Osteocyte (in vitro differentiated cells): ENCODE data around the gene ZNF692. TPM values are rescaled to one million over a fixed set of nuclear protein-coding genes. Genes with fewer than 3 reads are reported as not detected.
"Not testable (repeated sequence)": the region's sequence is repeated elsewhere in the genome, so short reads cannot be mapped to it uniquely, and the experiment has no call there.

Source experiments
- DNase-seq: peaks from one replicate; pipeline ENCODE4 v3.0.0; 2021; ENCODE audit warnings: mixed read lengths; ENCODE audit not compliant: unreplicated experiment; ENCODE audit errors: extremely low spot score
- H3K27ac Mint-ChIP-seq: one replicate; pipeline ENCODE4 v1.8.0; 2021; ENCODE audit warnings: mild to moderate bottlenecking, mixed read lengths; ENCODE audit not compliant: unreplicated experiment
- H3K27me3 Mint-ChIP-seq: one replicate; pipeline ENCODE4 v1.8.0; 2021; ENCODE audit warnings: mixed read lengths; ENCODE audit not compliant: unreplicated experiment
- H3K36me3 Mint-ChIP-seq: one replicate; pipeline ENCODE4 v1.8.0; 2021; ENCODE audit warnings: mixed read lengths; ENCODE audit not compliant: unreplicated experiment
- H3K4me1 Mint-ChIP-seq: one replicate; pipeline ENCODE4 v1.8.0; 2021; ENCODE audit warnings: mixed read lengths; ENCODE audit not compliant: unreplicated experiment
- H3K4me3 Mint-ChIP-seq: one replicate; pipeline ENCODE4 v1.8.0; 2021; ENCODE audit warnings: mild to moderate bottlenecking, moderate library complexity, mixed read lengths; ENCODE audit not compliant: unreplicated experiment
- H3K9me3 Mint-ChIP-seq: one replicate; pipeline ENCODE4 v1.8.0; 2021; ENCODE audit warnings: mixed read lengths; ENCODE audit not compliant: unreplicated experiment
- total RNA-seq: library from RNA; stranded (reverse); gene quantifications from 2 replicates; pipeline ENCODE4 v1.2.1, GENCODE V29; 2021
- TF ChIP-seq, protein P1 (sequence below): fragments of 200-600 bp; sonication (generic); IDR thresholded peaks from 2 replicates; pipeline ENCODE4 v1.5.0; 2021; ENCODE audit warnings: antibody characterized with exemption, mild to moderate bottlenecking, moderate library complexity

Gene ZNF692
- total RNA-seq, 1 donor from 2014 or later, result 39.9 TPM

DNA sequence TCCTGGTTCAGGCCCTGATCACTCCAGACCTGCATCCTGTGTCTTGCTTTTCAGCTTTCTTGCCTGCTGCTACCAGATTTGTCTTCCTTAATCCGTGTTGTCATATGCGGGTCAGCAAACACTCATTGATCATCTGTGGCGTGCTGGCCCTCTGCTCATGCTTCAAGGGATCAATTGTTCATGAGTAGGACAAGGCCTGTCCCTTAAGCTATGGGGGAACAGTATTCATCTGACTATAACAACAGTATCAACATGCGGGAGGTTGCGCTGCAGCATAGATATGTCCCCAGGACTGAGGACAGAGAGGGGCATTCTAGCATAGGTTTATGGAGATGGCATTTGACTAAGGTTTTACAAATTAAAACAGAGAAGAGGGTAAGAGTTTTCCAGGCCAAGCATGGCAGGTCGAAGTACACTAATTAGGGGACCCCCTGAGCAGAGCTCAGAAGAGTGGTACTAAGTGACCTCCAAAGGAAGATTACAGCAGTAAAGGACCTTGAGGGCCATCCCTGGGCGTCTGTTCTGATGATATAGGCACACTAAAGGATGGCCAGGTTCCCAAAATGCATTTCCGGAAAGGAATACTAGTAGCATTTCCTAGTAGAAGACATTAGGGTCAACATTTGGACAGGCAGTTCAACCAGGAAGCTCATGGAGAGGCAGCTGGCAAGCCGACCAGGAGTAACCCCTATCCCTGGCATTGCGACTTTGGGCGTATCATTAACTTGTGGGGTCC is 21.7 kb downstream of the ZNF692 start:
- Mint-ChIP-seq H3K4me3 (no peak overlapping the region), H3K9me3 (no peaks in the 10 kb centered on the region), H3K27me3 (peaks cover 4% of the 10 kb centered on the region), H3K4me1 (peaks cover 17% of the 10 kb centered on the region), H3K27ac (no peak overlapping the region), H3K36me3 (no peaks in the 10 kb centered on the region)
- no peak for DNase-seq
- TF ChIP-seq, protein P1, sequence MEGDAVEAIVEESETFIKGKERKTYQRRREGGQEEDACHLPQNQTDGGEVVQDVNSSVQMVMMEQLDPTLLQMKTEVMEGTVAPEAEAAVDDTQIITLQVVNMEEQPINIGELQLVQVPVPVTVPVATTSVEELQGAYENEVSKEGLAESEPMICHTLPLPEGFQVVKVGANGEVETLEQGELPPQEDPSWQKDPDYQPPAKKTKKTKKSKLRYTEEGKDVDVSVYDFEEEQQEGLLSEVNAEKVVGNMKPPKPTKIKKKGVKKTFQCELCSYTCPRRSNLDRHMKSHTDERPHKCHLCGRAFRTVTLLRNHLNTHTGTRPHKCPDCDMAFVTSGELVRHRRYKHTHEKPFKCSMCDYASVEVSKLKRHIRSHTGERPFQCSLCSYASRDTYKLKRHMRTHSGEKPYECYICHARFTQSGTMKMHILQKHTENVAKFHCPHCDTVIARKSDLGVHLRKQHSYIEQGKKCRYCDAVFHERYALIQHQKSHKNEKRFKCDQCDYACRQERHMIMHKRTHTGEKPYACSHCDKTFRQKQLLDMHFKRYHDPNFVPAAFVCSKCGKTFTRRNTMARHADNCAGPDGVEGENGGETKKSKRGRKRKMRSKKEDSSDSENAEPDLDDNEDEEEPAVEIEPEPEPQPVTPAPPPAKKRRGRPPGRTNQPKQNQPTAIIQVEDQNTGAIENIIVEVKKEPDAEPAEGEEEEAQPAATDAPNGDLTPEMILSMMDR, result no peak

DNA sequence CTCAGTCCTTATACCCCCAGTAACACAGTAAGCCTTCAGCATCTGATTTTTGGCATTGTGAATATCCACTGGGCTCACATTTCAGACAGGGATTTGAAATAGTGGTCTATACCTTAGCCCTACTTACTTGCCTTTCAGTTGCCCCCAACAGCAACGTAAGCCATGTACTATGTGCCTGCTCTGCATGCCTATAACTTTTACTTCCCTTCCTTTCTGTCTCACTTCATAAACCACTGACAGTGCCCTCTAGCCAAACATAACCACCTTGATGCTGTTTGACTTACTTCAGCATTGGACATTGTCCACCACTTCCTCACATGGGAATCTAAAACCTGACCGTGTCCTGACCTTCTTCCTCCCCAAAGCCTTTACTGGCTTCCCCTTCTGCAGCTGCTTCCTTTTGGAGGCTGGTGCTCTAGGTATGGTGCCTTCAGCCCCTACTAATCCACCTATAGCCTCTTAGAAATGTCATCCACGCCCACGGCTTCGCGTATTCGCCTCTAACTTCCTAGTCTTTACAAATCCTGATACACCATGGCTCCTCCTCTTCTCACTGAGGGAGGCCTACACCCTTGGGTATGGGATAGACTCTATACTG is 24.4 kb downstream of the ZNF692 start:
- H3K27me3 Mint-ChIP-seq, result peaks cover 10% of the 10 kb centered on the region
- no peak overlapping the region for H3K27ac Mint-ChIP-seq
- TF ChIP-seq, protein P1, result no peak
- no peak for DNase-seq
- no peaks in the 10 kb centered on the region for H3K36me3 Mint-ChIP-seq
- H3K4me3 Mint-ChIP-seq, result no peak overlapping the region
- H3K9me3 Mint-ChIP-seq, result no peaks in the 10 kb centered on the region
- peaks cover 9% of the 10 kb centered on the region for H3K4me1 Mint-ChIP-seq

DNA sequence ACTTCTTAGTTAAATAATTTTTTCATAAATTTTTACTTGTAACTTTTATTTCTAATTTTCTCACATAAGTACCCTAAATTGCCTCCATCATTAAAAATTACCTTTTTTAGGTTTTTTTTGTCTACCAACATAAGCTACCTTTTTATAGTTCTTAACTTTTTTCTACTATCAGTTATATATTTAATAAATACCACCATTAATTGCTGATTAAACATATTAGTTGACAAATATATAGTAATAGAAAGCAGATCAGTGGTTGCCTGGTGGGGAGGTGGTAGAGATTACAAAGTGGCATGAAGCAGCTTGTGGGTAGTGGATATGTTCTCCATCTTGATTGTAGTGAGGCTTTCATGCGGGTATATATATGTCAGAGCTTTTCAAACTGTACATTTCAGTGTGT is 27.0 kb downstream of the ZNF692 start:
- Mint-ChIP-seq H3K4me3 (no peak overlapping the region), H3K36me3 (no peaks in the 10 kb centered on the region), H3K27me3 (peaks cover 10% of the 10 kb centered on the region), H3K4me1 (peaks cover 2% of the 10 kb centered on the region), H3K27ac (no peak overlapping the region), H3K9me3 (no peaks in the 10 kb centered on the region)
- DNase-seq, result no peak
- TF ChIP-seq, protein P1, result no peak

DNA sequence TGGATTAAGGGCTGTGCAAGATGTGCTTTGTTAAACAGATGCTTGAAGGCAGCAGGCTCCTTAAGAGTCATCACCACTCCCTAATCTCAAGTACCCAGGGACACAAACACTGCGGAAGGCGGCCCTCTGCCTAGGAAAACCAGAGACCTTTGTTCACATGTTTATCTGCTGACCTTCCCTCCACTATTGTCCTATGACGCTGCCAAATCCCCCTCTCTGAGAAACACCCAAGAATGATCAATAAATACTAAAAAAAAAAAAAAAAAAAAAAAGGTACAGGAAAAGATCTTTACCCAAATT is 28.2 kb downstream of the ZNF692 start:
- DNase-seq, H3K4me3 Mint-ChIP-seq, H3K36me3 Mint-ChIP-seq, H3K27ac Mint-ChIP-seq, H3K9me3 Mint-ChIP-seq, H3K4me1 Mint-ChIP-seq: not testable (repeated sequence)
- H3K27me3 Mint-ChIP-seq, result peaks cover 10% of the 10 kb centered on the region

- Mint-ChIP-seq H3K27ac (no peak overlapping the region), H3K4me3 (no peak overlapping the region), H3K9me3 (no peaks in the 10 kb centered on the region), H3K36me3 (peaks cover 7% of the 10 kb centered on the region), H3K27me3 (peaks cover 10% of the 10 kb centered on the region), H3K4me1 (peaks cover 24% of the 10 kb centered on the region)
- TF ChIP-seq, protein P1, result no peak
- no peak for DNase-seq
These were observed 30.0 kb downstream of the ZNF692 start for GRCh38 chr1:248828845-248829244.
